HepG2 (cell line): ENCODE measurements around the gene COBL. TPM values are rescaled to one million over a fixed set of nuclear protein-coding genes. Genes with fewer than 3 reads are reported as not detected.

Experiments
- ATAC-seq: fragments of 200-7000 bp; cut with Tn5 transposase; 3 replicates; pipeline ENCODE4 v1.9.1; 2020; ENCODE audit warnings: mild to moderate bottlenecking, moderate library complexity
- BruUV-seq: library from RNA; stranded (reverse); fragments of 400-500 nt; replicated peaks from 2 replicates; lab custom pipeline; 2021; lab: Mats Ljungman, UMichigan
- CTCF ChIA-PET: fragments of 300-600 bp; formaldehyde crosslinking; extraction: SDS; loops from one replicate; lab custom pipeline; 2021; ENCODE audit warnings: low total read pairs, inconsistent platforms, low intra/inter-chr PET ratio; lab: Yijun Ruan, JAX
- POLR2A ChIA-PET: fragments of 350-600 bp; sonication (Branson Sonifier 250); formaldehyde crosslinking; loops from one replicate; lab custom pipeline; 2020; ENCODE audit warnings: antibody characterized with exemption, inconsistent platforms; lab: Yijun Ruan, JAX
- DNase-seq: peaks from one replicate; pipeline ENCODE4 v3.0.0-alpha.2; 2015; ENCODE audit warnings: low spot score
- FAIRE-seq: peaks from 3 replicates; lab custom pipeline; 2011; peaks lifted over from hg19 to GRCh38; lab: Jason Lieb, UNC
- H2AFZ ChIP-seq: one replicate; pipeline ENCODE4 v1.6.1; 2011; ENCODE audit warnings: low read length, inconsistent platforms
- H3K27ac ChIP-seq: fragments of 300-600 bp; 3 replicates; pipeline ENCODE4 v1.8.0; 2011; ENCODE audit warnings: mixed run types, mild to moderate bottlenecking, mixed read lengths, low read length, inconsistent platforms; ENCODE audit not compliant: insufficient read depth; ENCODE audit errors: extremely low read length
- H3K27me3 ChIP-seq, 2 experiments: fragments of 200-600 bp in 1 of 2; 2 replicates in 1 of 2; 3 replicates in 1 of 2; pipeline versions ENCODE4 v1.6.0 to v1.8.0; 2011; ENCODE audit warnings: low read length in 2 of 2, mild to moderate bottlenecking in 2 of 2, moderate library complexity in 2 of 2, inconsistent platforms in 1 of 2; ENCODE audit not compliant: insufficient read depth in 2 of 2, control insufficient read depth in 1 of 2
- H3K36me3 ChIP-seq, 2 experiments: fragments of 200-600 bp in 1 of 2; replicated peaks in 1 of 2; 2 replicates in 1 of 2; 3 replicates in 1 of 2; pipeline versions ENCODE4 v1.5.1 to v1.8.0; 2011; ENCODE audit warnings: low read length in 2 of 2, inconsistent platforms in 1 of 2; ENCODE audit not compliant: insufficient read depth in 2 of 2, control insufficient read depth in 1 of 2
- H3K4me1 ChIP-seq: 2 replicates; pipeline ENCODE4 v1.5.1; 2012; ENCODE audit warnings: low read length, inconsistent platforms; ENCODE audit not compliant: insufficient read depth
- H3K4me2 ChIP-seq: 2 replicates; pipeline ENCODE4 v1.6.0; 2011; ENCODE audit warnings: low read depth, low read length, inconsistent platforms
- H3K4me3 ChIP-seq, 3 experiments: fragments of 200-600 bp in 1 of 3; sonication (generic), shearing (Covaris generic) in 1 of 3; replicated peaks in 1 of 3; 2 replicates each; pipeline ENCODE4 v1.5.1; 2011 to 2016; ENCODE audit warnings: low read length in 3 of 3, inconsistent platforms in 2 of 3, low read depth in 2 of 3, mild to moderate bottlenecking in 2 of 3, control low read depth in 1 of 3, mixed read lengths in 1 of 3; ENCODE audit not compliant: insufficient read depth in 1 of 3
- H3K79me2 ChIP-seq: one replicate; pipeline ENCODE4 v1.6.1; 2011; ENCODE audit warnings: low read length, inconsistent platforms; ENCODE audit not compliant: insufficient read depth
- H3K9ac ChIP-seq: 2 replicates; pipeline ENCODE4 v1.6.0; 2011; ENCODE audit warnings: mild to moderate bottlenecking, low read depth, low read length, inconsistent platforms; ENCODE audit not compliant: insufficient read depth
- H3K9me3 ChIP-seq: 2 replicates; pipeline ENCODE4 v1.5.1; 2012; ENCODE audit warnings: mild to moderate bottlenecking, low read length
- H4K20me1 ChIP-seq: 2 replicates; pipeline ENCODE4 v1.6.0; 2011; ENCODE audit warnings: inconsistent platforms, mild to moderate bottlenecking, low read length, moderate library complexity; ENCODE audit not compliant: insufficient read depth
- GABPA ChIP-seq, 2 experiments: IDR thresholded peaks; 2 replicates each; pipeline ENCODE4 v1.6.1; 2011 to 2016; ENCODE audit warnings: low read depth in 2 of 2, low read length in 1 of 2, missing biosample characterization in 1 of 2, missing genetic modification characterization in 1 of 2
- GPN1 ChIP-seq: sonication (generic); formaldehyde crosslinking; IDR thresholded peaks from 2 replicates; pipeline ENCODE4 v1.5.1; 2020; ENCODE audit warnings: missing genetic modification reagents, borderline replicate concordance
- MAFF ChIP-seq: IDR thresholded peaks from 2 replicates; pipeline ENCODE4 v1.6.1; 2011; ENCODE audit warnings: low read depth, low read length, improper control_type of control experiment
- MAFK ChIP-seq, 2 experiments: IDR thresholded peaks in 1 of 2; conservative IDR thresholded peaks in 1 of 2; 2 replicates each; pipeline ENCODE4 v1.6.1; 2011; ENCODE audit warnings: improper control_type of control experiment in 2 of 2, low read length in 2 of 2
- MEIS1 ChIP-seq: sonication (generic); formaldehyde crosslinking; IDR thresholded peaks from 2 replicates; pipeline ENCODE4 v1.9.0; 2021; ENCODE audit warnings: mild to moderate bottlenecking, missing genetic modification reagents, moderate library complexity, borderline replicate concordance
- MTF1 ChIP-seq: sonication (generic); formaldehyde crosslinking; IDR thresholded peaks from 2 replicates; pipeline ENCODE4 v1.5.0; 2020; ENCODE audit warnings: missing genetic modification reagents
- PAF1 ChIP-seq: IDR thresholded peaks from 2 replicates; pipeline ENCODE4 v1.6.1; 2016; ENCODE audit warnings: missing genetic modification reagents, missing compliant biosample characterization
- POLR2A ChIP-seq, 2 experiments: IDR thresholded peaks; 2 replicates each; pipeline ENCODE4 v1.6.1; 2011; ENCODE audit warnings: low read depth in 2 of 2, low read length in 2 of 2, mild to moderate bottlenecking in 1 of 2, moderate library complexity in 1 of 2; ENCODE audit not compliant: insufficient read depth in 1 of 2
- RBFOX2 ChIP-seq: fragments of 200-400 bp; formaldehyde crosslinking; IDR thresholded peaks from 2 replicates; pipeline ENCODE4 v1.6.1; 2017; ENCODE audit warnings: low read depth, mild to moderate bottlenecking, low read length
- RNF219 ChIP-seq: sonication (generic); formaldehyde crosslinking; IDR thresholded peaks from 2 replicates; pipeline ENCODE4 v1.5.0; 2020; ENCODE audit warnings: mild to moderate bottlenecking, missing genetic modification reagents
- SIN3B ChIP-seq: fragments of 150-350 bp; IDR thresholded peaks from 2 replicates; pipeline ENCODE4 v1.6.1; 2014; ENCODE audit warnings: low read length
- ZNF263 ChIP-seq: sonication (generic); formaldehyde crosslinking; IDR thresholded peaks from 2 replicates; pipeline ENCODE4 v1.4.0; 2020; ENCODE audit warnings: missing genetic modification reagents
- WGBS: methylation state at CpG from one replicate; pipeline ENCODE4 v1.1.6; 2017; ENCODE audit warnings: low lambda C conversion rate; 5-methylcytosine and 5-hydroxymethylcytosine counted together
- in situ Hi-C: cut with HindIII; loops from 2 replicates; pipeline ENCODE4 v1.10.0; 2017; ENCODE audit warnings: low pct_unique_long_range_greater_than_20kb; ENCODE audit not compliant: extremely low pct_ligation_motif_present
- intact Hi-C: fragments of 100-400 bp; cut with micrococcal nuclease; formaldehyde crosslinking; loops from one replicate; pipeline ENCODE4 v1.10.0; 2022; ENCODE audit not compliant: unreplicated experiment
- polyA plus RNA-seq, 8 experiments: library from polyadenylated mRNA; depleted of rRNA in 3 of 8; stranded (reverse) in 7 of 8; unstranded in 1 of 8; fragments of >200 nt; fragmentation: Illumina TruSeq in 4 of 8; extraction: Trizol in 4 of 8; gene quantifications; 2 replicates each; pipeline versions ENCODE4 v1.2.1 to v1.2.3, GENCODE V29; 2011 to 2016; ENCODE audit warnings: low read depth in 4 of 8, missing spikeins in 1 of 8, mixed read lengths in 1 of 8; ENCODE audit not compliant: insufficient read depth in 1 of 8
- total RNA-seq, 5 experiments: library from RNA; depleted of rRNA; stranded (reverse); fragments of >200 nt; fragmentation: Illumina TruSeq; extraction: Trizol; gene quantifications; 2 replicates each; pipeline ENCODE4 v1.2.3, GENCODE V29; 2016; ENCODE audit warnings: low read depth in 1 of 5
- TF ChIP-seq, protein P1 (sequence below): sonication (generic); formaldehyde crosslinking; IDR thresholded peaks from 2 replicates; pipeline ENCODE4 v1.9.0; 2022; ENCODE audit warnings: low read depth, missing genetic modification reagents
- TF ChIP-seq, protein P2 (sequence below): sonication (generic); formaldehyde crosslinking; conservative IDR thresholded peaks from 2 replicates; pipeline ENCODE4 v1.8.0; 2022; ENCODE audit warnings: missing genetic modification reagents

Gene COBL
- total and polyA plus RNA-seq, 2 of the 13 experiments (the other 11 are each of a cell fraction or from before 2014, with no cell fraction given) = 3.8 to 4.9 TPM

DNA sequence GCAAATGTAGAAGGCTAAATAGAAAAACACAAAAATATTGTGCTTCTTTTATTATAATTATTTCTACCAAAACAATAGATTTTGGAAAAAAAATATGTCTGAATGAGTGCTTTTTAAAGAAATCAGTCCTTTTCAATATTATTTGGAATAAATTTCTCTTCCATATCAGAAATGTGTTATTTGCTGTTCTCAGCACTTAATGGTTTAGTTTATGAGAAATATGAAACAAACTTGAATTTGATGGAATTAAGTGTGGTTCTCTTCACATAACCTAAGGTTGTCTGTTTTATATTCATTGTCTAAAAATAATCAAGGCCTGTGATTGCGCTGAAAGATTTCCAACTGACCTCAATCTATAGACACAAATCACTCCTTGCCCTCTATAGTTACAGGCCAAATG is 203.0 kb downstream of the COBL start:
- H3K36me3 ChIP-seq = no peaks in the 10 kb centered on the region; a peak in 1 of 5 replicates
- CTCF ChIA-PET = no interaction called here
- no peaks in the 10 kb centered on the region for H4K20me1 ChIP-seq
- H3K4me2 ChIP-seq = no peak overlapping the region
- no peak overlapping the region for H3K4me3 ChIP-seq
- intact Hi-C loops = no loop called here
- in situ Hi-C loops = no loop called here
- ATAC-seq = no peak
- no TSS peak for BruUV-seq
- H3K79me2 ChIP-seq = no peaks in the 10 kb centered on the region
- no peak for TF ChIP-seq POLR2A (IDR thresholded peaks at IDR 0.05; ENCODE audit: insufficient read depth in 1 of 2, low read depth in 2 of 2, low read length in 2 of 2)
- TF ChIP-seq PAF1 = no peak
- TF ChIP-seq MAFF = peak; percentile 44; the same call in 1 of the 2 replicates
- TF ChIP-seq, protein P1, sequence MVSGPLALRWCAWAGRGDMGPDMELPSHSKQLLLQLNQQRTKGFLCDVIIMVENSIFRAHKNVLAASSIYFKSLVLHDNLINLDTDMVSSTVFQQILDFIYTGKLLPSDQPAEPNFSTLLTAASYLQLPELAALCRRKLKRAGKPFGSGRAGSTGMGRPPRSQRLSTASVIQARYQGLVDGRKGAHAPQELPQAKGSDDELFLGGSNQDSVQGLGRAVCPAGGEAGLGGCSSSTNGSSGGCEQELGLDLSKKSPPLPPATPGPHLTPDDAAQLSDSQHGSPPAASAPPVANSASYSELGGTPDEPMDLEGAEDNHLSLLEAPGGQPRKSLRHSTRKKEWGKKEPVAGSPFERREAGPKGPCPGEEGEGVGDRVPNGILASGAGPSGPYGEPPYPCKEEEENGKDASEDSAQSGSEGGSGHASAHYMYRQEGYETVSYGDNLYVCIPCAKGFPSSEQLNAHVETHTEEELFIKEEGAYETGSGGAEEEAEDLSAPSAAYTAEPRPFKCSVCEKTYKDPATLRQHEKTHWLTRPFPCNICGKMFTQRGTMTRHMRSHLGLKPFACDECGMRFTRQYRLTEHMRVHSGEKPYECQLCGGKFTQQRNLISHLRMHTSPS (CRISPR knock-in tag) = no peak
- TF ChIP-seq GABPA (IDR thresholded peaks at IDR 0.05; ENCODE audit: low read depth, low read length) = no peak
- TF ChIP-seq GABPA (CRISPR knock-in tag; IDR thresholded peaks at IDR 0.05; ENCODE audit: low read depth) = no peak
- TF ChIP-seq MTF1 (CRISPR knock-in tag) = no peak
- no peak for TF ChIP-seq ZNF263 (CRISPR knock-in tag)
- TF ChIP-seq RNF219 = no peak
- peak; percentile 59 to 76 for TF ChIP-seq MAFK (conservative IDR thresholded peaks at IDR 0.05 in 1 of 2, IDR thresholded peaks at IDR 0.05 in 1 of 2; ENCODE audit: low read length in 2 of 2)
- no peak for TF ChIP-seq GPN1
- TF ChIP-seq, protein P2, sequence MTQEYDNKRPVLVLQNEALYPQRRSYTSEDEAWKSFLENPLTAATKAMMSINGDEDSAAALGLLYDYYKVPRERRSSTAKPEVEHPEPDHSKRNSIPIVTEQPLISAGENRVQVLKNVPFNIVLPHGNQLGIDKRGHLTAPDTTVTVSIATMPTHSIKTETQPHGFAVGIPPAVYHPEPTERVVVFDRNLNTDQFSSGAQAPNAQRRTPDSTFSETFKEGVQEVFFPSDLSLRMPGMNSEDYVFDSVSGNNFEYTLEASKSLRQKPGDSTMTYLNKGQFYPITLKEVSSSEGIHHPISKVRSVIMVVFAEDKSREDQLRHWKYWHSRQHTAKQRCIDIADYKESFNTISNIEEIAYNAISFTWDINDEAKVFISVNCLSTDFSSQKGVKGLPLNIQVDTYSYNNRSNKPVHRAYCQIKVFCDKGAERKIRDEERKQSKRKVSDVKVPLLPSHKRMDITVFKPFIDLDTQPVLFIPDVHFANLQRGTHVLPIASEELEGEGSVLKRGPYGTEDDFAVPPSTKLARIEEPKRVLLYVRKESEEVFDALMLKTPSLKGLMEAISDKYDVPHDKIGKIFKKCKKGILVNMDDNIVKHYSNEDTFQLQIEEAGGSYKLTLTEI (CRISPR knock-in tag) = no peak
- no peak for TF ChIP-seq RBFOX2
- no peak for TF ChIP-seq MEIS1 (CRISPR knock-in tag)
- TF ChIP-seq SIN3B = no peak
- TF ChIP-seq, all 625 proteins: peak for 2
- DNase-seq = no peak
- WGBS = 95% methylated on average over 1 of the region's 1 CpG
- Histone ChIP-seq H3K4me1 (no peaks in the 10 kb centered on the region), H3K27ac (no peak overlapping the region), H3K9ac (no peak overlapping the region), H3K9me3 (no peaks in the 10 kb centered on the region), H3K27me3 (no peaks in the 10 kb centered on the region), H2AFZ (no peak overlapping the region)
- POLR2A ChIA-PET = no interaction called here
- FAIRE-seq = no peak
